OCI-LY1 (cell line): Measurements from ENCODE around the gene CCDC127.
"Not testable (repeated sequence)": the region's sequence is repeated elsewhere in the genome, so short reads cannot be mapped to it uniquely, and the experiment has no call there.

Experiments
- EZH2 ChIP-seq: fragments of 200-600 bp; sonication (generic), shearing (Covaris generic); IDR thresholded peaks from 2 replicates; pipeline ENCODE4 v1.8.0; 2017; ENCODE audit warnings: borderline replicate concordance, mixed run types, mild to moderate bottlenecking, antibody characterized with exemption, low read length, moderate library complexity, mixed read lengths
- TF ChIP-seq, protein P1 (sequence below): fragments of 200-600 bp; sonication (generic), shearing (Covaris generic); IDR thresholded peaks from 2 replicates; pipeline ENCODE4 v1.5.1; 2017; ENCODE audit warnings: mild to moderate bottlenecking, antibody characterized with exemption, low read length, moderate library complexity, mixed read lengths

DNA sequence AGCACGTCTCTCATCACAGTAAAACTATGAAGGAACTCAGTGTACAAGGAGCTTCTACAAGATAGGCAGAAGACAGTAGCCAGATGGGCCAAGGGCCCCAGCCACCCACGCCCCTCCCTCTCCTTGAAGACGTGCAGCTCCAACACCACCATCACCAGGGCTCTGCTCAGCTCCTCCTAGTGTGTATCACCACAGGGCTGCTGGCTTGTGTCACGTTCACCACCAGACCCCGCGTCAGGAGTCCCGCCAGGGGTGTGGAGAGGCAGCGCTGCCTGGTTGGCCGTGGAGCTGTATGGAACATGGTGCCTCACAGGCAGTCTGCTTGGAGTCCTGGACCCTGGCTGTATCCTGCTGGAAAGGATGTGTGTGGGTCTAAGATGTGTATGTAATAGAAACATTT, 32.4 kb upstream of the CCDC127 start:
- TF ChIP-seq, protein P1, sequence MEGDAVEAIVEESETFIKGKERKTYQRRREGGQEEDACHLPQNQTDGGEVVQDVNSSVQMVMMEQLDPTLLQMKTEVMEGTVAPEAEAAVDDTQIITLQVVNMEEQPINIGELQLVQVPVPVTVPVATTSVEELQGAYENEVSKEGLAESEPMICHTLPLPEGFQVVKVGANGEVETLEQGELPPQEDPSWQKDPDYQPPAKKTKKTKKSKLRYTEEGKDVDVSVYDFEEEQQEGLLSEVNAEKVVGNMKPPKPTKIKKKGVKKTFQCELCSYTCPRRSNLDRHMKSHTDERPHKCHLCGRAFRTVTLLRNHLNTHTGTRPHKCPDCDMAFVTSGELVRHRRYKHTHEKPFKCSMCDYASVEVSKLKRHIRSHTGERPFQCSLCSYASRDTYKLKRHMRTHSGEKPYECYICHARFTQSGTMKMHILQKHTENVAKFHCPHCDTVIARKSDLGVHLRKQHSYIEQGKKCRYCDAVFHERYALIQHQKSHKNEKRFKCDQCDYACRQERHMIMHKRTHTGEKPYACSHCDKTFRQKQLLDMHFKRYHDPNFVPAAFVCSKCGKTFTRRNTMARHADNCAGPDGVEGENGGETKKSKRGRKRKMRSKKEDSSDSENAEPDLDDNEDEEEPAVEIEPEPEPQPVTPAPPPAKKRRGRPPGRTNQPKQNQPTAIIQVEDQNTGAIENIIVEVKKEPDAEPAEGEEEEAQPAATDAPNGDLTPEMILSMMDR: not testable (repeated sequence)
- not testable (repeated sequence) for TF ChIP-seq EZH2
